ENCODE results near the gene TMEM50B. TPM values are rescaled to one million over a fixed set of nuclear protein-coding genes. Genes with fewer than 3 reads are reported as not detected.

The TMEM50B gene
- total RNA-seq, 1 donor from 2014 or later = 39.5 TPM

GRCh38 chr21:33427051-33427450 is 52.7 kb downstream of the TMEM50B start:
- H3K36me3 Mint-ChIP-seq = peaks cover 37% of the 10 kb centered on the region

GRCh38 chr21:33425825-33426224 is 53.9 kb downstream of the TMEM50B start:
- no peak for TF ChIP-seq CTCF (IDR thresholded peaks at IDR 0.05; ENCODE audit: unreplicated experiment)
- DNase-seq (ENCODE audit: low spot score in 2 of 2, unreplicated experiment in 2 of 2) = no peak
- no peaks in the 10 kb centered on the region for H3K4me1 Mint-ChIP-seq
- H3K9me3 Mint-ChIP-seq = peaks cover 3% of the 10 kb centered on the region
- H3K27me3 Mint-ChIP-seq (ENCODE audit: low read depth) = no peaks in the 10 kb centered on the region
- H3K4me3 Mint-ChIP-seq = no peak overlapping the region
- H3K27ac Mint-ChIP-seq = no peak overlapping the region
- H3K36me3 Mint-ChIP-seq = peaks cover 42% of the 10 kb centered on the region

More at GRCh38 chr21:33427051-33427450, 52.7 kb downstream of the TMEM50B start:
- H3K27ac Mint-ChIP-seq = no peak overlapping the region
- no peak for TF ChIP-seq CTCF (IDR thresholded peaks at IDR 0.05; ENCODE audit: unreplicated experiment)
- no peaks in the 10 kb centered on the region for H3K27me3 Mint-ChIP-seq (ENCODE audit: low read depth)
- no peak overlapping the region for H3K4me3 Mint-ChIP-seq
- no peak for DNase-seq (ENCODE audit: low spot score in 2 of 2, unreplicated experiment in 2 of 2)
- H3K4me1 Mint-ChIP-seq = no peaks in the 10 kb centered on the region
- H3K9me3 Mint-ChIP-seq = peaks cover 3% of the 10 kb centered on the region

- DNase-seq (ENCODE audit: low spot score in 2 of 2, unreplicated experiment in 2 of 2) = no peak
- Mint-ChIP-seq H3K27me3 (ENCODE audit: low read depth) (no peaks in the 10 kb centered on the region), H3K27ac (no peak overlapping the region), H3K9me3 (peaks cover 3% of the 10 kb centered on the region), H3K4me1 (peaks cover 5% of the 10 kb centered on the region), H3K4me3 (no peak overlapping the region), H3K36me3 (peaks cover 46% of the 10 kb centered on the region)
- TF ChIP-seq CTCF (IDR thresholded peaks at IDR 0.05; ENCODE audit: unreplicated experiment) = no peak
Observed at GRCh38 chr21:33424214-33424613, 55.6 kb downstream of the TMEM50B start.

GRCh38 chr21:33421713-33422393 is 57.9 kb downstream of the TMEM50B start:
- Mint-ChIP-seq H3K36me3 (peaks cover 35% of the 10 kb centered on the region), H3K4me1 (peaks cover 17% of the 10 kb centered on the region), H3K9me3 (peaks cover 3% of the 10 kb centered on the region), H3K27me3 (ENCODE audit: low read depth) (no peaks in the 10 kb centered on the region), H3K4me3 (no peak overlapping the region), H3K27ac (no peak overlapping the region)
- TF ChIP-seq CTCF (IDR thresholded peaks at IDR 0.05; ENCODE audit: unreplicated experiment) = no peak
- no peak for DNase-seq (ENCODE audit: low spot score in 2 of 2, unreplicated experiment in 2 of 2)

- Mint-ChIP-seq H3K36me3 (peaks cover 37% of the 10 kb centered on the region), H3K27ac (peak overlapping the region; percentile 69), H3K27me3 (ENCODE audit: low read depth) (no peaks in the 10 kb centered on the region), H3K9me3 (peaks cover 3% of the 10 kb centered on the region), H3K4me3 (no peak overlapping the region), H3K4me1 (peaks cover 25% of the 10 kb centered on the region)
- no peak for TF ChIP-seq CTCF (IDR thresholded peaks at IDR 0.05; ENCODE audit: unreplicated experiment)
- no peak for DNase-seq (ENCODE audit: low spot score in 2 of 2, unreplicated experiment in 2 of 2)
Observed at GRCh38 chr21:33419538-33420123, 60.1 kb downstream of the TMEM50B start.

Data from mesothelial cell of epicardium (in vitro differentiated cells).